Pulmonary artery endothelial cell (primary cell): ENCODE data around the gene MSRB2. TPM values are rescaled to one million over a fixed set of nuclear protein-coding genes. Genes with fewer than 3 reads are reported as not detected.
A peak's percentile ranks its signal among the peaks of the same experiment; 100 is the strongest.
"Not testable (repeated sequence)": the region's sequence is repeated elsewhere in the genome, so short reads cannot be mapped to it uniquely, and the experiment has no call there.

ENCODE experiments used
- DNase-seq: peaks from one replicate; pipeline ENCODE4 v3.0.0-alpha.2; 2011; ENCODE audit warnings: low read depth, low spot score
- total RNA-seq: library from RNA; depleted of rRNA; stranded (reverse); fragments of >200 nt; gene quantifications from 2 replicates; pipeline ENCODE4 v1.2.3, GENCODE V29; 2014

The MSRB2 gene
- 6.4 and 9.0 TPM in 2 replicates for total RNA-seq

- DNase-seq, result peak; percentile 84
These were observed at the start of gene MSRB2 for GRCh38 chr10:23095404-23095965. Gene MSRB2, plus strand, starts transcription at chr10:23095579. Its CDS starts 30 bp downstream, at chr10:23095609.

GRCh38 chr10:23046027-23046426, 49.4 kb upstream of the MSRB2 start:
- DNase-seq, result no peak

GRCh38 chr10:23047201-23048050, 48.0 kb upstream of the MSRB2 start:
- no peak for DNase-seq

GRCh38 chr10:23048191-23048590, 47.2 kb upstream of the MSRB2 start:
- DNase-seq, result no peak

GRCh38 chr10:23051278-23051677, 44.1 kb upstream of the MSRB2 start:
- DNase-seq, result no peak

GRCh38 chr10:23051855-23052331, 43.5 kb upstream of the MSRB2 start:
- DNase-seq, result no peak

- DNase-seq, result no peak
These were observed 42.3 kb upstream of the MSRB2 start for GRCh38 chr10:23053036-23053435.

GRCh38 chr10:23055424-23056185, 39.8 kb upstream of the MSRB2 start:
- no peak for DNase-seq

GRCh38 chr10:23056186-23056579, 39.2 kb upstream of the MSRB2 start:
- DNase-seq, result no peak

GRCh38 chr10:23058366-23058765, 37.0 kb upstream of the MSRB2 start:
- no peak for DNase-seq

- DNase-seq, result no peak
These were observed 34.5 kb upstream of the MSRB2 start for GRCh38 chr10:23060918-23061317.

- DNase-seq, result no peak
These were observed 32.1 kb upstream of the MSRB2 start for GRCh38 chr10:23063045-23063972.

- DNase-seq, result no peak
These were observed 31.2 kb upstream of the MSRB2 start for GRCh38 chr10:23063973-23064812.

- not testable (repeated sequence) for DNase-seq
These were observed 30.6 kb upstream of the MSRB2 start for GRCh38 chr10:23064813-23065114.

GRCh38 chr10:23065181-23065948, 30.0 kb upstream of the MSRB2 start:
- DNase-seq, result peak; percentile 30

- DNase-seq, result no peak
These were observed 28.0 kb upstream of the MSRB2 start for GRCh38 chr10:23067337-23067736.

- peak; percentile 52 for DNase-seq
These were observed 27.2 kb upstream of the MSRB2 start for GRCh38 chr10:23067939-23068775.

- no peak for DNase-seq
These were observed 26.2 kb upstream of the MSRB2 start for GRCh38 chr10:23069019-23069815.
